Stromal cell of bone marrow (primary cell): Measurements from ENCODE around the gene ZFAND2A.
A peak's percentile ranks its signal among the peaks of the same experiment; 100 is the strongest.
"Not testable (repeated sequence)": the region's sequence is repeated elsewhere in the genome, so short reads cannot be mapped to it uniquely, and the experiment has no call there.

Source experiments
- DNase-seq: peaks from one replicate; pipeline ENCODE4 v3.0.0-alpha.2; 2012; ENCODE audit warnings: low read depth

The ZFAND2A gene

GRCh38 chr7:1122832-1123501 lies 37.0 kb downstream of the ZFAND2A start:
- DNase-seq, result no peak

- no peak for DNase-seq
Measured at GRCh38 chr7:1121886-1122831, 37.8 kb downstream of the ZFAND2A start.

- no peak for DNase-seq
Measured at GRCh38 chr7:1121476-1121875, 38.5 kb downstream of the ZFAND2A start.

- no peak for DNase-seq
Measured at GRCh38 chr7:1120791-1121190, 39.2 kb downstream of the ZFAND2A start.

- DNase-seq, result no peak
Measured at GRCh38 chr7:1119201-1119600, 40.8 kb downstream of the ZFAND2A start.

- DNase-seq, result no peak
Measured at GRCh38 chr7:1117321-1117928, 42.6 kb downstream of the ZFAND2A start.

GRCh38 chr7:1116383-1117008 lies 43.5 kb downstream of the ZFAND2A start:
- not testable (repeated sequence) for DNase-seq

- DNase-seq, result not testable (repeated sequence)
Measured at GRCh38 chr7:1115171-1116045, 44.6 kb downstream of the ZFAND2A start.

- no peak for DNase-seq
Measured at GRCh38 chr7:1114505-1114904, 45.5 kb downstream of the ZFAND2A start.

- DNase-seq, result no peak
Measured at GRCh38 chr7:1114088-1114487, 45.9 kb downstream of the ZFAND2A start.

GRCh38 chr7:1113548-1113885 lies 46.5 kb downstream of the ZFAND2A start:
- no peak for DNase-seq

GRCh38 chr7:1112625-1113547 lies 47.1 kb downstream of the ZFAND2A start:
- DNase-seq, result no peak

- DNase-seq, result peak; percentile 78
Measured at GRCh38 chr7:1112109-1112508, 47.9 kb downstream of the ZFAND2A start.

GRCh38 chr7:1111156-1111555 lies 48.8 kb downstream of the ZFAND2A start:
- DNase-seq, result no peak

GRCh38 chr7:1110358-1110757 lies 49.6 kb downstream of the ZFAND2A start:
- DNase-seq, result no peak

GRCh38 chr7:1109581-1110310 lies 50.2 kb downstream of the ZFAND2A start:
- no peak for DNase-seq

- DNase-seq, result no peak
Measured at GRCh38 chr7:1108264-1108920, 51.6 kb downstream of the ZFAND2A start.

- DNase-seq, result no peak
Measured at GRCh38 chr7:1106793-1107421, 53.1 kb downstream of the ZFAND2A start.
